K562 (cell line): ENCODE data around the gene FCRL4. TPM values are rescaled to one million over a fixed set of nuclear protein-coding genes. Genes with fewer than 3 reads are reported as not detected.

Source experiments
- ATAC-seq: fragments of 200-7000 bp; cut with Tn5 transposase; 3 replicates; pipeline ENCODE4 v1.9.1; 2020; ENCODE audit warnings: moderate library complexity
- BruUV-seq: library from RNA; stranded (reverse); fragments of 400-500 nt; replicated peaks from 2 replicates; lab custom pipeline; 2021; lab: Mats Ljungman, UMichigan
- CTCF ChIA-PET: fragments of 300-600 bp; formaldehyde crosslinking; extraction: SDS; loops from one replicate; lab custom pipeline; 2021; ENCODE audit warnings: low intra/inter-chr PET ratio; lab: Yijun Ruan, JAX
- POLR2A ChIA-PET: fragments of 300-600, 350-650 bp; sonication (Branson Sonifier 250); formaldehyde crosslinking; extraction: SDS; loops from one replicate; lab custom pipeline; 2021; ENCODE audit warnings: antibody characterized with exemption, inconsistent platforms; lab: Yijun Ruan, JAX
- DNase-seq, 4 experiments: peaks; one replicate each; pipeline versions ENCODE4 v3.0.0 to v3.0.0-alpha.2; 2011 to 2018; ENCODE audit warnings: low spot score in 3 of 4, mixed read lengths in 3 of 4; ENCODE audit errors: extremely low read depth in 1 of 4
- FAIRE-seq: peaks from 2 replicates; lab custom pipeline; 2011; peaks lifted over from hg19 to GRCh38; lab: Jason Lieb, UNC
- H2AFZ ChIP-seq: 2 replicates; pipeline ENCODE4 v1.6.0; 2011; ENCODE audit warnings: low read depth, low read length, control low read depth, inconsistent platforms
- H3K27ac ChIP-seq: fragments of 200-600 bp; 3 replicates; pipeline ENCODE4 v1.8.0; 2011; ENCODE audit warnings: low read depth, mild to moderate bottlenecking, control low read depth, inconsistent platforms, low read length, moderate library complexity, mixed read lengths; ENCODE audit errors: extremely low read depth
- H3K27me3 ChIP-seq, 2 experiments: fragments of 300-600 bp in 1 of 2; 2 replicates in 1 of 2; 3 replicates in 1 of 2; pipeline versions ENCODE4 v1.6.0 to v1.8.0; 2011; ENCODE audit warnings: inconsistent platforms in 2 of 2, low read length in 2 of 2, mild to moderate bottlenecking in 1 of 2, mixed read lengths in 1 of 2, moderate library complexity in 1 of 2; ENCODE audit not compliant: control insufficient read depth in 2 of 2, insufficient read depth in 2 of 2
- H3K36me3 ChIP-seq: fragments of 300-600 bp; 3 replicates; pipeline ENCODE4 v1.8.0; 2011; ENCODE audit warnings: mild to moderate bottlenecking, low read length, inconsistent platforms; ENCODE audit not compliant: control insufficient read depth, insufficient read depth
- H3K4me1 ChIP-seq, 2 experiments: fragments of 200-600 bp in 1 of 2; replicated peaks in 1 of 2; 2 replicates in 1 of 2; 3 replicates in 1 of 2; pipeline versions ENCODE4 v1.5.1 to v1.8.0; 2011; ENCODE audit warnings: inconsistent platforms in 2 of 2, low read length in 2 of 2, mild to moderate bottlenecking in 1 of 2, mixed read lengths in 1 of 2, moderate library complexity in 1 of 2; ENCODE audit not compliant: control insufficient read depth in 2 of 2, insufficient read depth in 2 of 2
- H3K4me2 ChIP-seq: 2 replicates; pipeline ENCODE4 v1.6.1; 2011; ENCODE audit warnings: low read length, control low read depth, inconsistent platforms, mixed read lengths; ENCODE audit not compliant: insufficient read depth
- H3K4me3 ChIP-seq: fragments of 200-600 bp; sonication (generic), shearing (Covaris generic); 2 replicates; pipeline ENCODE4 v1.5.1; 2016; ENCODE audit warnings: control low read depth, inconsistent platforms
- H3K79me2 ChIP-seq: fragments of 200-600 bp; 3 replicates; pipeline ENCODE4 v1.8.0; 2011; ENCODE audit warnings: low read length, inconsistent platforms; ENCODE audit not compliant: control insufficient read depth, insufficient read depth
- H3K9ac ChIP-seq, 2 experiments: 2 replicates each; pipeline versions ENCODE4 v1.6.0 to v1.6.1; 2011; ENCODE audit warnings: low read depth in 2 of 2, low read length in 2 of 2, control low read depth in 1 of 2, inconsistent platforms in 1 of 2, mild to moderate bottlenecking in 1 of 2, mixed read lengths in 1 of 2; ENCODE audit not compliant: insufficient read depth in 1 of 2
- H3K9me1 ChIP-seq: one replicate; pipeline ENCODE4 v1.6.0; 2011; ENCODE audit warnings: inconsistent platforms, mild to moderate bottlenecking, low read length, moderate library complexity; ENCODE audit not compliant: control insufficient read depth, insufficient read depth
- H3K9me3 ChIP-seq: replicated peaks from 2 replicates; pipeline ENCODE4 v1.5.1; 2011; ENCODE audit warnings: low read depth, low read length, inconsistent platforms; ENCODE audit not compliant: control insufficient read depth, insufficient read depth
- H4K20me1 ChIP-seq: replicated peaks from 2 replicates; pipeline ENCODE4 v1.6.1; 2011; ENCODE audit warnings: low read length, inconsistent platforms, mixed read lengths; ENCODE audit not compliant: control insufficient read depth, insufficient read depth
- BRF1 ChIP-seq: IDR thresholded peaks from 3 replicates; pipeline ENCODE4 v1.6.1; 2011; ENCODE audit warnings: borderline replicate concordance, mild to moderate bottlenecking; ENCODE audit not compliant: insufficient read length; ENCODE audit errors: extremely low read depth
- CBX2 ChIP-seq: fragments of 200-600 bp; sonication (generic); IDR thresholded peaks from one replicate; pipeline ENCODE4 v1.6.1; 2012; ENCODE audit warnings: mild to moderate bottlenecking, low read length, inconsistent platforms; ENCODE audit not compliant: insufficient read depth, poor library complexity, severe bottlenecking
- HCFC1 ChIP-seq: IDR thresholded peaks from 2 replicates; pipeline ENCODE4 v1.6.1; 2012; ENCODE audit warnings: low read depth, low read length, improper control_type of control experiment
- NFYB ChIP-seq: IDR thresholded peaks from 2 replicates; pipeline ENCODE4 v1.6.1; 2011; ENCODE audit warnings: mild to moderate bottlenecking, moderate library complexity; ENCODE audit not compliant: insufficient read length; ENCODE audit errors: extremely low read depth
- RBM25 ChIP-seq: fragments of 200-400 bp; formaldehyde crosslinking; IDR thresholded peaks from 2 replicates; pipeline ENCODE4 v1.6.1; 2018; ENCODE audit warnings: low read length, low read depth, moderate library complexity; ENCODE audit not compliant: severe bottlenecking
- STAG1 ChIP-seq: sonication (generic); formaldehyde crosslinking; IDR thresholded peaks from 2 replicates; pipeline ENCODE4 v1.5.0; 2020; ENCODE audit warnings: missing genetic modification reagents, borderline replicate concordance
- WGBS: fragments of 100-300 bp; shearing (Covaris generic); methylation state at CpG from one replicate; pipeline ENCODE4 v1.1.6; 2016; ENCODE audit warnings: low coverage, mixed read lengths; ENCODE audit not compliant: insufficient coverage; ENCODE audit errors: missing lambda C conversion rate; 5-methylcytosine and 5-hydroxymethylcytosine counted together
- in situ Hi-C: fragments of 300-500 bp; cut with MboI; formaldehyde crosslinking; loops from 4 replicates; pipeline ENCODE4 v1.15.0; 2018; ENCODE audit warnings: inconsistent platforms, mixed read lengths
- intact Hi-C: fragments of 100-400 bp; cut with micrococcal nuclease; formaldehyde crosslinking; loops from 2 replicates; pipeline ENCODE4 v1.14.2; 2022
- polyA plus RNA-seq, 8 experiments: library from polyadenylated mRNA; depleted of rRNA in 4 of 8; stranded (reverse) in 5 of 8; unstranded in 3 of 8; fragments of >200 nt; fragmentation: Nextera tagmentation in 2 of 8; fragmentation: Illumina TruSeq in 1 of 8; extraction: Ambion mirVana in 2 of 8; extraction: Trizol in 1 of 8; gene quantifications; 2 replicates each; pipeline versions ENCODE4 v1.2.1 to v1.2.3, GENCODE V29; 2011 to 2014; ENCODE audit warnings: inconsistent platforms in 1 of 8, missing spikeins in 1 of 8
- total RNA-seq, 7 experiments: library from RNA; depleted of rRNA in 6 of 7; stranded (reverse); fragments of >200 nt in 6 of 7; fragmentation: Illumina TruSeq in 2 of 7; extraction: Trizol in 2 of 7; gene quantifications; 2 replicates each; pipeline versions ENCODE4 v1.2.1 to v1.2.3, GENCODE V29; 2011 to 2021; ENCODE audit warnings: low replicate concordance in 1 of 7
- TF ChIP-seq, protein P1 (sequence below): fragments of 150-350 bp; IDR thresholded peaks from 2 replicates; pipeline ENCODE4 v1.6.1; 2014; ENCODE audit warnings: low read depth, mild to moderate bottlenecking, low read length, borderline replicate concordance
- TF ChIP-seq, protein P2 (sequence below): IDR thresholded peaks from 3 replicates; pipeline ENCODE4 v1.6.1; 2011; ENCODE audit warnings: borderline replicate concordance, mild to moderate bottlenecking; ENCODE audit not compliant: insufficient read length, insufficient read depth
- TF ChIP-seq, protein P3 (sequence below): sonication (generic); formaldehyde crosslinking; IDR thresholded peaks from 2 replicates; pipeline ENCODE4 v1.8.1; 2023; ENCODE audit warnings: mild to moderate bottlenecking, missing genetic modification reagents
- TF ChIP-seq, protein P4 (sequence below): IDR thresholded peaks from 3 replicates; pipeline ENCODE4 v1.6.1; 2011; ENCODE audit warnings: borderline replicate concordance, mild to moderate bottlenecking, moderate library complexity; ENCODE audit not compliant: insufficient read length; ENCODE audit errors: extremely low read depth

FCRL4 gene
- total and polyA plus RNA-seq, 9 of the 15 experiments (the other 6 are each of a cell fraction or from before 2014, with no cell fraction given) = not detected

DNA sequence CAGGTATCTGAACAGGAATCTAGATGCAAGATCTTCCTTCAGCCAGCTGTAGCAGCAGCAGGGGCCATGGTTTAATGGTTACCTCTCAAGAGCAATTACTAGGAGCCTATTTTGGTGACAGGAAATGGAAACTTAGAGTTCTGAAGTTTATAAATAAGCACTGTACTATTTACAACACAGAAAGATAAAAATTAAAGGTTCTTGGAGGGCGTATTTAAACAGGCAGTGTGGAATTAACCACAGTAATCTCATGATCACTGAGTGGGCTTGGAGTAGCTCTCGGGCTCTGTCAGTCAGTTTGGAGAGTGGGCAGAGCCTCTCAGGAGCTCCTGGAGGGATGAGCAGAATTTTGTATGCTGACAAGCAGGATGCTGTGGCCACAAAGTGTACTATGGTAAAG lies 35.4 kb downstream of the FCRL4 start:
- H3K9ac ChIP-seq = no peak overlapping the region
- no peaks in the 10 kb centered on the region for H3K36me3 ChIP-seq
- no peak overlapping the region for H3K4me3 ChIP-seq
- H3K4me2 ChIP-seq = no peak overlapping the region
- CTCF ChIA-PET = no interaction called here
- ATAC-seq = no peak
- FAIRE-seq = no peak
- no peaks in the 10 kb centered on the region for H4K20me1 ChIP-seq
- H3K27ac ChIP-seq = no peak overlapping the region
- BruUV-seq = no TSS peak
- intact Hi-C loops (no loop called here), in situ Hi-C loops (no loop called here)
- POLR2A ChIA-PET = interaction anchor here (0.7 kb wide), 1 partner anchor 364 kb away, joined by 3 read pairs; no protein-coding TSS in a partner anchor
- no peak for DNase-seq
- H3K27me3 ChIP-seq = no peaks in the 10 kb centered on the region; a peak in 3 of 5 replicates
- H3K9me3 ChIP-seq = no peaks in the 10 kb centered on the region
- H2AFZ ChIP-seq = no peak overlapping the region
- 0% methylated on average over 2 of the region's 2 CpGs for WGBS
- no peaks in the 10 kb centered on the region; a peak in 1 of 5 replicates for H3K4me1 ChIP-seq
- no peaks in the 10 kb centered on the region for H3K9me1 ChIP-seq
- H3K79me2 ChIP-seq = no peaks in the 10 kb centered on the region
- no peak for TF ChIP-seq RBM25
- no peak for TF ChIP-seq BRF1
- TF ChIP-seq, protein P1, sequence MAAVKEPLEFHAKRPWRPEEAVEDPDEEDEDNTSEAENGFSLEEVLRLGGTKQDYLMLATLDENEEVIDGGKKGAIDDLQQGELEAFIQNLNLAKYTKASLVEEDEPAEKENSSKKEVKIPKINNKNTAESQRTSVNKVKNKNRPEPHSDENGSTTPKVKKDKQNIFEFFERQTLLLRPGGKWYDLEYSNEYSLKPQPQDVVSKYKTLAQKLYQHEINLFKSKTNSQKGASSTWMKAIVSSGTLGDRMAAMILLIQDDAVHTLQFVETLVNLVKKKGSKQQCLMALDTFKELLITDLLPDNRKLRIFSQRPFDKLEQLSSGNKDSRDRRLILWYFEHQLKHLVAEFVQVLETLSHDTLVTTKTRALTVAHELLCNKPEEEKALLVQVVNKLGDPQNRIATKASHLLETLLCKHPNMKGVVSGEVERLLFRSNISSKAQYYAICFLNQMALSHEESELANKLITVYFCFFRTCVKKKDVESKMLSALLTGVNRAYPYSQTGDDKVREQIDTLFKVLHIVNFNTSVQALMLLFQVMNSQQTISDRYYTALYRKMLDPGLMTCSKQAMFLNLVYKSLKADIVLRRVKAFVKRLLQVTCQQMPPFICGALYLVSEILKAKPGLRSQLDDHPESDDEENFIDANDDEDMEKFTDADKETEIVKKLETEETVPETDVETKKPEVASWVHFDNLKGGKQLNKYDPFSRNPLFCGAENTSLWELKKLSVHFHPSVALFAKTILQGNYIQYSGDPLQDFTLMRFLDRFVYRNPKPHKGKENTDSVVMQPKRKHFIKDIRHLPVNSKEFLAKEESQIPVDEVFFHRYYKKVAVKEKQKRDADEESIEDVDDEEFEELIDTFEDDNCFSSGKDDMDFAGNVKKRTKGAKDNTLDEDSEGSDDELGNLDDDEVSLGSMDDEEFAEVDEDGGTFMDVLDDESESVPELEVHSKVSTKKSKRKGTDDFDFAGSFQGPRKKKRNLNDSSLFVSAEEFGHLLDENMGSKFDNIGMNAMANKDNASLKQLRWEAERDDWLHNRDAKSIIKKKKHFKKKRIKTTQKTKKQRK = no peak
- TF ChIP-seq HCFC1 = no peak
- TF ChIP-seq CBX2 = no peak
- no peak for TF ChIP-seq NFYB
- TF ChIP-seq, protein P2, sequence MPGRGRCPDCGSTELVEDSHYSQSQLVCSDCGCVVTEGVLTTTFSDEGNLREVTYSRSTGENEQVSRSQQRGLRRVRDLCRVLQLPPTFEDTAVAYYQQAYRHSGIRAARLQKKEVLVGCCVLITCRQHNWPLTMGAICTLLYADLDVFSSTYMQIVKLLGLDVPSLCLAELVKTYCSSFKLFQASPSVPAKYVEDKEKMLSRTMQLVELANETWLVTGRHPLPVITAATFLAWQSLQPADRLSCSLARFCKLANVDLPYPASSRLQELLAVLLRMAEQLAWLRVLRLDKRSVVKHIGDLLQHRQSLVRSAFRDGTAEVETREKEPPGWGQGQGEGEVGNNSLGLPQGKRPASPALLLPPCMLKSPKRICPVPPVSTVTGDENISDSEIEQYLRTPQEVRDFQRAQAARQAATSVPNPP = no peak
- TF ChIP-seq, protein P3, sequence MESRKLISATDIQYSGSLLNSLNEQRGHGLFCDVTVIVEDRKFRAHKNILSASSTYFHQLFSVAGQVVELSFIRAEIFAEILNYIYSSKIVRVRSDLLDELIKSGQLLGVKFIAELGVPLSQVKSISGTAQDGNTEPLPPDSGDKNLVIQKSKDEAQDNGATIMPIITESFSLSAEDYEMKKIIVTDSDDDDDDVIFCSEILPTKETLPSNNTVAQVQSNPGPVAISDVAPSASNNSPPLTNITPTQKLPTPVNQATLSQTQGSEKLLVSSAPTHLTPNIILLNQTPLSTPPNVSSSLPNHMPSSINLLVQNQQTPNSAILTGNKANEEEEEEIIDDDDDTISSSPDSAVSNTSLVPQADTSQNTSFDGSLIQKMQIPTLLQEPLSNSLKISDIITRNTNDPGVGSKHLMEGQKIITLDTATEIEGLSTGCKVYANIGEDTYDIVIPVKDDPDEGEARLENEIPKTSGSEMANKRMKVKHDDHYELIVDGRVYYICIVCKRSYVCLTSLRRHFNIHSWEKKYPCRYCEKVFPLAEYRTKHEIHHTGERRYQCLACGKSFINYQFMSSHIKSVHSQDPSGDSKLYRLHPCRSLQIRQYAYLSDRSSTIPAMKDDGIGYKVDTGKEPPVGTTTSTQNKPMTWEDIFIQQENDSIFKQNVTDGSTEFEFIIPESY (CRISPR knock-in tag) = no peak
- TF ChIP-seq, protein P4, sequence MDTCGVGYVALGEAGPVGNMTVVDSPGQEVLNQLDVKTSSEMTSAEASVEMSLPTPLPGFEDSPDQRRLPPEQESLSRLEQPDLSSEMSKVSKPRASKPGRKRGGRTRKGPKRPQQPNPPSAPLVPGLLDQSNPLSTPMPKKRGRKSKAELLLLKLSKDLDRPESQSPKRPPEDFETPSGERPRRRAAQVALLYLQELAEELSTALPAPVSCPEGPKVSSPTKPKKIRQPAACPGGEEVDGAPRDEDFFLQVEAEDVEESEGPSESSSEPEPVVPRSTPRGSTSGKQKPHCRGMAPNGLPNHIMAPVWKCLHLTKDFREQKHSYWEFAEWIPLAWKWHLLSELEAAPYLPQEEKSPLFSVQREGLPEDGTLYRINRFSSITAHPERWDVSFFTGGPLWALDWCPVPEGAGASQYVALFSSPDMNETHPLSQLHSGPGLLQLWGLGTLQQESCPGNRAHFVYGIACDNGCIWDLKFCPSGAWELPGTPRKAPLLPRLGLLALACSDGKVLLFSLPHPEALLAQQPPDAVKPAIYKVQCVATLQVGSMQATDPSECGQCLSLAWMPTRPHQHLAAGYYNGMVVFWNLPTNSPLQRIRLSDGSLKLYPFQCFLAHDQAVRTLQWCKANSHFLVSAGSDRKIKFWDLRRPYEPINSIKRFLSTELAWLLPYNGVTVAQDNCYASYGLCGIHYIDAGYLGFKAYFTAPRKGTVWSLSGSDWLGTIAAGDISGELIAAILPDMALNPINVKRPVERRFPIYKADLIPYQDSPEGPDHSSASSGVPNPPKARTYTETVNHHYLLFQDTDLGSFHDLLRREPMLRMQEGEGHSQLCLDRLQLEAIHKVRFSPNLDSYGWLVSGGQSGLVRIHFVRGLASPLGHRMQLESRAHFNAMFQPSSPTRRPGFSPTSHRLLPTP = no peak
- no peak for TF ChIP-seq STAG1 (CRISPR knock-in tag)
